Endodermal cell (in vitro differentiated cells): ENCODE results near the gene GPR135. TPM values are rescaled to one million over a fixed set of nuclear protein-coding genes. Genes with fewer than 3 reads are reported as not detected.

ENCODE experiments used
- DNase-seq: peaks from one replicate; pipeline ENCODE4 v3.0.0-alpha.2; 2017
- H3K27ac ChIP-seq: 2 replicates; pipeline ENCODE4 v1.5.1; 2013; ENCODE audit warnings: mild to moderate bottlenecking, low read depth, low read length, moderate library complexity
- H3K27me3 ChIP-seq: 2 replicates; pipeline ENCODE4 v1.6.1; 2013; ENCODE audit warnings: mild to moderate bottlenecking, low read length, moderate library complexity; ENCODE audit not compliant: insufficient read depth, control insufficient read depth, poor library complexity, severe bottlenecking
- H3K36me3 ChIP-seq: 2 replicates; pipeline ENCODE4 v1.7.0; 2013; ENCODE audit warnings: mild to moderate bottlenecking, low read length, moderate library complexity; ENCODE audit not compliant: control insufficient read depth, insufficient read depth
- H3K4me1 ChIP-seq: one replicate; pipeline ENCODE4 v1.7.0; 2013; ENCODE audit warnings: low read length; ENCODE audit not compliant: control insufficient read depth, insufficient read depth
- H3K4me3 ChIP-seq: 2 replicates; pipeline ENCODE4 v1.5.1; 2013; ENCODE audit warnings: mild to moderate bottlenecking, low read length, moderate library complexity
- H3K9ac ChIP-seq: 2 replicates; pipeline ENCODE4 v1.6.1; 2013; ENCODE audit warnings: mild to moderate bottlenecking, low read length, moderate library complexity; ENCODE audit not compliant: poor library complexity, severe bottlenecking; ENCODE audit errors: extremely low read depth
- H3K9me3 ChIP-seq: 2 replicates; pipeline ENCODE4 v1.6.1; 2013; ENCODE audit warnings: mild to moderate bottlenecking, low read length, moderate library complexity; ENCODE audit not compliant: control insufficient read depth
- H3K27ac Mint-ChIP-seq: 2 replicates; pipeline ENCODE4 v1.8.0; 2020; ENCODE audit warnings: mixed read lengths
- H3K27me3 Mint-ChIP-seq: 2 replicates; pipeline ENCODE4 v1.8.0; 2021; ENCODE audit warnings: mild to moderate bottlenecking, mixed read lengths; ENCODE audit not compliant: insufficient read depth
- H3K36me3 Mint-ChIP-seq: 2 replicates; pipeline ENCODE4 v1.8.0; 2020; ENCODE audit warnings: low read depth, mixed read lengths
- H3K4me1 Mint-ChIP-seq: 2 replicates; pipeline ENCODE4 v1.8.0; 2020; ENCODE audit warnings: mixed read lengths
- H3K4me3 Mint-ChIP-seq: 2 replicates; pipeline ENCODE4 v1.8.0; 2020; ENCODE audit warnings: mild to moderate bottlenecking, moderate library complexity, mixed read lengths
- H3K9me3 Mint-ChIP-seq: 2 replicates; pipeline ENCODE4 v1.8.0; 2020; ENCODE audit warnings: mild to moderate bottlenecking, mixed read lengths
- WGBS, 2 experiments: methylation state at CpG; one replicate each; pipeline versions ENCODE4 v1.1.5 to v1.1.7; 2013; ENCODE audit warnings: missing lambda C conversion rate in 2 of 2, mixed read lengths in 1 of 2; ENCODE audit not compliant: insufficient coverage in 1 of 2, insufficient read length in 1 of 2; 5-methylcytosine and 5-hydroxymethylcytosine counted together
- total RNA-seq, 2 donors: library from RNA; stranded (reverse); fragmentation: NEBNext Ultra II Directional in 1 of 2; extraction: Animal tissue kit (Norgen Biotek cat#: 25700) in 1 of 2; gene quantifications; 2 replicates in 1 of 2; 3 replicates in 1 of 2; pipeline ENCODE4 v1.2.1, GENCODE V29; 2021
- TF ChIP-seq, protein P1 (sequence below): fragments of 200-600 bp; sonication (generic); conservative IDR thresholded peaks from 2 replicates; pipeline ENCODE4 v1.5.0; 2021; ENCODE audit warnings: antibody characterized with exemption, mild to moderate bottlenecking

Gene GPR135
- total RNA-seq, 2 donors from 2014 or later = 4.1 to 4.5 TPM

DNA sequence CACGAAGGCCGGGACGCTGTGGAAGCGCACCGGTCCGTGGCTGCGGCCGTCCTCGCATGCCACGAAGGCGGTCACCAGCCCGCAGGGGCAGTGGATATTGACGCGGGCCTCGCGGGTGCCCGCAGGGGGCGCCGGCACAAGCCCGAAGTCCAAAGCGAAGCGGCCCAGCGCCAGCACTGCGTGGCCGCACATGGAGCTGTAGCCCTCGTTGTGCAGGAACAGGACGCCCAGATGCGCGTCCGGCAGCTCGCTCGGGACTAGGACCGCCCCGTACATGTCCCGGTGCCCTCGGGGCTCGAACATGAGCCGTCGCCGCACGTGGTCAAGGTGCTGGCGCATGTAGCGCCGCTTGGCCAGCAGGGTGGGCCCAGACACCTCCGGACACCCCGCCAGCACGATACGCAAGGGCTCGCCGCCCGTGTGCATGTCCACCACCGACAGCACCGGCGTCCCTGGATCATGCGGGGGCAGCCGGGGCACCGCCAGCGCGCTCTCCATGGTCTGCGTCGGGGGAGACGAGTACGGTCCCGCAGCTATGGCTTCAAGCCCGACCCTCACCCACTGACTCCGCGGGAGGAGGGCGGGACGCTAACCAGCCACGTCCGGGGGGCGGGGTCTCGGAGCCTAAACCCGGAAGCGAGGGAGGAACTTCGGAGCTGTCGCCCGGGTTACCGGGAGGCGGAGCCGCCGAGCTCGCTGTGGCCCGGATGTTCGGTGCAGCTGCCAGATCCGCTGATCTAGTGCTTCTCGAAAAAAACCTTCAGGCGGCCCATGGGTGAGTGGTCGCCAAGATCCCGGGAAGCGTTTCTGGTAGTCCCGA lies 18.8 kb upstream of the GPR135 start, which contains the start of the genes JKAMP and L3HYPDH:
Gene JKAMP, plus strand, starts transcription at position 699 of the 820 bp plus-strand sequence. Its CDS starts 73 bp downstream, at position 772.
Gene L3HYPDH, minus strand, starts transcription at position 590 of the 820 bp plus-strand sequence. Its CDS starts 92 bp downstream, at position 498.
- Mint-ChIP-seq H3K27me3 (no peaks in the 10 kb centered on the region), H3K4me3 (peak within 1 kb of the TSS; percentile 78), H3K36me3 (peaks cover 18% of the 10 kb centered on the region), H3K9me3 (no peaks in the 10 kb centered on the region), H3K27ac (peak within 1 kb of the TSS; percentile 91), H3K4me1 (peaks cover 25% of the 10 kb centered on the region)
- Histone ChIP-seq H3K9me3 (no peaks in the 10 kb centered on the region), H3K9ac (peak within 1 kb of the TSS; percentile 82), H3K4me3 (peak within 1 kb of the TSS; percentile 99), H3K27ac (peak within 1 kb of the TSS; percentile 95), H3K36me3 (peaks cover 18% of the 10 kb centered on the region), H3K4me1 (peaks cover 9% of the 10 kb centered on the region), H3K27me3 (no peaks in the 10 kb centered on the region)
- peak; percentile 99 for DNase-seq
- TF ChIP-seq, protein P1, sequence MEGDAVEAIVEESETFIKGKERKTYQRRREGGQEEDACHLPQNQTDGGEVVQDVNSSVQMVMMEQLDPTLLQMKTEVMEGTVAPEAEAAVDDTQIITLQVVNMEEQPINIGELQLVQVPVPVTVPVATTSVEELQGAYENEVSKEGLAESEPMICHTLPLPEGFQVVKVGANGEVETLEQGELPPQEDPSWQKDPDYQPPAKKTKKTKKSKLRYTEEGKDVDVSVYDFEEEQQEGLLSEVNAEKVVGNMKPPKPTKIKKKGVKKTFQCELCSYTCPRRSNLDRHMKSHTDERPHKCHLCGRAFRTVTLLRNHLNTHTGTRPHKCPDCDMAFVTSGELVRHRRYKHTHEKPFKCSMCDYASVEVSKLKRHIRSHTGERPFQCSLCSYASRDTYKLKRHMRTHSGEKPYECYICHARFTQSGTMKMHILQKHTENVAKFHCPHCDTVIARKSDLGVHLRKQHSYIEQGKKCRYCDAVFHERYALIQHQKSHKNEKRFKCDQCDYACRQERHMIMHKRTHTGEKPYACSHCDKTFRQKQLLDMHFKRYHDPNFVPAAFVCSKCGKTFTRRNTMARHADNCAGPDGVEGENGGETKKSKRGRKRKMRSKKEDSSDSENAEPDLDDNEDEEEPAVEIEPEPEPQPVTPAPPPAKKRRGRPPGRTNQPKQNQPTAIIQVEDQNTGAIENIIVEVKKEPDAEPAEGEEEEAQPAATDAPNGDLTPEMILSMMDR = peak; percentile 75
- WGBS, 2 experiments = 0% methylated on average over 32 to 92 of the region's 92 CpGs

- Histone ChIP-seq H3K4me1 (peaks cover 9% of the 10 kb centered on the region), H3K9ac (peak overlapping the region; percentile 82), H3K9me3 (no peaks in the 10 kb centered on the region), H3K27ac (no peak overlapping the region), H3K4me3 (peak overlapping the region; percentile 99), H3K36me3 (peaks cover 15% of the 10 kb centered on the region), H3K27me3 (no peaks in the 10 kb centered on the region)
- H3K4me1 Mint-ChIP-seq = peaks cover 25% of the 10 kb centered on the region
- peaks cover 19% of the 10 kb centered on the region for H3K36me3 Mint-ChIP-seq
- WGBS, 2 experiments = 1 to 2% methylated on average over 6 to 16 of the region's 16 CpGs
- H3K4me3 Mint-ChIP-seq = peak overlapping the region; percentile 78
- H3K27me3 Mint-ChIP-seq = no peaks in the 10 kb centered on the region
- H3K9me3 Mint-ChIP-seq = no peaks in the 10 kb centered on the region
- TF ChIP-seq, protein P1 = no peak
- no peak for DNase-seq
- peak overlapping the region; percentile 86 for H3K27ac Mint-ChIP-seq
Measured at GRCh38 chr14:59483363-59483762, 18.2 kb upstream of the GPR135 start.

DNA sequence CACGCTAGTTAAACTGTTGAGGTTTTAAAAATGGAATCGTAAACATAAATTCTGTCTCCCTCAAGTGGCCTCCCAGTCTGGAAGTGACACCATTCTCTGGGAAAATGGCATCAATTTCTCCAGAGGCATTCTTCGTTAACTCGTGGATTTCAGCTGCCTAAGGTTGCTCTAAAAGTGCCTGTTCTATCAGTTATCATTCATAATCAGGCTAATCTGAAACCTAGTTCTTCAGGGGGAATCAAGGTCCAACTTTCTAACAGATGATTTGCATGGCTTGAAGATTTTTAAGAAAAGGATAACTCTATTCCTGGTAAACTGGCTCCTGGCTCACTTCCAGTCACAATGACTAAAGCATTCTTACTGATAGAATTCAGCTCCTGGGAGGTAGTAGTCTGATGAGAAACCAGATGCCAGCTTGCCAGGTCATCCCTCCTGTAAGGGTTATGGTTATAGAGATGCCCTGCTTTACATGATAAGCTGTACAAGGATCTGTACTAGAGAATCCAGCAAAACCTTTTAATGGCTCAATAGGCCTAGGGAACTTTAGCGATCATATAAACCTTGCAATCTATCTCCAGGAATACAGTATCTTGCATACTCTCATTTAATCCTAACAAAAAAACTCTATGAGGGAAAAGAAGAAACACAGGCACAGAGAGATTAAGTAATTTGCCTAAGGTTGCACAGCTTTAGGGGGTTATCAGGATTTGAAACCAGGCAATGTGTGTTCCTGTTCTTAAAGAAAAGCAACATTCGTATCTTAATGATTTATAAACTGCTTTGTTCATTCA lies 17.6 kb upstream of the GPR135 start:
- peaks cover 25% of the 10 kb centered on the region for H3K4me1 Mint-ChIP-seq
- TF ChIP-seq, protein P1 = no peak
- no peak for DNase-seq
- 77 to 84% methylated on average over 5 to 6 of the region's 6 CpGs for WGBS, 2 experiments
- peak overlapping the region; percentile 78 for H3K4me3 Mint-ChIP-seq
- peaks cover 16% of the 10 kb centered on the region for H3K36me3 Mint-ChIP-seq
- H3K4me1 ChIP-seq = peaks cover 9% of the 10 kb centered on the region
- H3K27ac Mint-ChIP-seq = no peak overlapping the region
- no peaks in the 10 kb centered on the region for H3K9me3 Mint-ChIP-seq
- peak overlapping the region; percentile 99 for H3K4me3 ChIP-seq
- H3K9me3 ChIP-seq = no peaks in the 10 kb centered on the region
- no peaks in the 10 kb centered on the region for H3K27me3 Mint-ChIP-seq
- peak overlapping the region; percentile 82 for H3K9ac ChIP-seq
- peaks cover 11% of the 10 kb centered on the region for H3K36me3 ChIP-seq
- H3K27ac ChIP-seq = no peak overlapping the region
- H3K27me3 ChIP-seq = no peaks in the 10 kb centered on the region
